ENCODE data around the gene CD6. TPM values are rescaled to one million over a fixed set of nuclear protein-coding genes. Genes with fewer than 3 reads are reported as not detected.

CD6 gene
- total and polyA plus RNA-seq, 3 experiments from 2014 or later = 156 to 233 (median 229) TPM

DNA sequence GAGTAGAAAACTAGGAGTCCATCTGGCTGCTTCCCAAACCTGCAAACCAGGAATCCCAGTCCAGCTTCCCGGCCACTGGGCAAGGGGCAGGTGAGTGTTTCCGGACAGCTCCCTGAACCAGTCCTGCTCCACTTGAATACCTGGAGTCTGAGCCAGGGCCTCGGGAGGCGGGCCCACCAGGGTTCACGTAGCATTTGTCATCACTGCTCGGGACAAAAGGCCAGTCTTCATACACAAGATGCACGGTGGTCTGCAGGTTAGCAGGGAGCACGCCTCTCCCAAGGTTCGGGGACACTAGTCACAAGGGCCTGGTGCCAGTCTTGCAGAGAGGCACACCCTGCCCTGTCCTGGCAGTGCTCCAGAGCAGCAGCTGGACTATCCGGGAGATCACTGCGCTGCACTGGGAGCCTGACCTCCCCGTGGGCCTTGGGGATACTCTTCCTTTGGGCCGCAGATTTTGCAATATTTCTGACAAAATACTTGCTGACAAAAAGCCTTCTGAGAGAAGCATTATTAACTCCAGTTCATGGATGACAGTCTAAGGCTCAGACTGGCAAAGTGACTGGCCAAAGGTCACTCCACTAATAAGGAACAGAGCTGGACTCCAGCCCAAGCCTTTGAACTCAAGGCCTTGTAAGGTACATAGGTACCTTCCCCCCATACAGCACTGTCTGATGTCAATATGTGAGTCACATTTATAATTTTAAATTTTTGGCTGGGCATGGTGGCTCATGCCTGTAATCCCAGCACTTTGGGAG is 25.1 kb downstream of the CD6 start:
- Histone ChIP-seq H3K4me3 (ENCODE audit: low read length) (no peak overlapping the region), H3K36me3 (ENCODE audit: insufficient read depth, low read length) (peaks cover 37% of the 10 kb centered on the region), H3K27ac (ENCODE audit: low read depth, low read length) (no peak overlapping the region), H3K27me3 (ENCODE audit: insufficient read depth, low read length, poor library complexity, severe bottlenecking) (no peaks in the 10 kb centered on the region), H3K4me1 (ENCODE audit: insufficient read depth, low read length) (peaks cover 56% of the 10 kb centered on the region), H3K9me3 (ENCODE audit: low read length) (no peaks in the 10 kb centered on the region)
- H3K27me3 Mint-ChIP-seq = no peaks in the 10 kb centered on the region
- ChIA-PET POLR2A (no interaction called here), CTCF (interaction anchor here (1.9 kb wide), 1 partner anchor 10 kb away, joined by 5 read pairs; no protein-coding TSS in a partner anchor)
- H3K27ac Mint-ChIP-seq = peak overlapping the region in 5 of 8 donors; percentile 38 to 84 (median 79)
- H3K9me3 Mint-ChIP-seq = no peaks in the 10 kb centered on the region
- peaks cover 6 to 72% (median 17%) of the 10 kb centered on the region in 3 donors for H3K36me3 Mint-ChIP-seq
- DNase-seq = no peak
- peaks cover 40 to 82% (median 72%) of the 10 kb centered on the region in 3 donors for H3K4me1 Mint-ChIP-seq
- H3K4me3 Mint-ChIP-seq = peak overlapping the region in 1 of 7 donors; percentile 40

GRCh38 chr11:61000426-61000825 is 28.9 kb downstream of the CD6 start:
- peaks cover 19% of the 10 kb centered on the region for H3K36me3 ChIP-seq (ENCODE audit: insufficient read depth, low read length)
- Mint-ChIP-seq H3K27ac (peak overlapping the region in 5 of 8 donors; percentile 37 to 89 (median 68)), H3K36me3 (peaks cover 0 to 81% (median 10%) of the 10 kb centered on the region in 3 donors), H3K4me1 (peaks cover 44 to 87% (median 76%) of the 10 kb centered on the region in 3 donors), H3K9me3 (no peaks in the 10 kb centered on the region), H3K27me3 (no peaks in the 10 kb centered on the region), H3K4me3 (peak overlapping the region in 1 of 7 donors; percentile 51)
- H3K4me3 ChIP-seq (ENCODE audit: low read length) = no peak overlapping the region
- H3K9me3 ChIP-seq (ENCODE audit: low read length) = no peaks in the 10 kb centered on the region
- peaks cover 58% of the 10 kb centered on the region for H3K4me1 ChIP-seq (ENCODE audit: insufficient read depth, low read length)
- ChIA-PET POLR2A (interaction anchor here (0.6 kb wide), 2 partner anchors 9 to 42 kb away, joined by 3 to 4 read pairs; no protein-coding TSS in a partner anchor), CTCF (no interaction called here)
- H3K27me3 ChIP-seq (ENCODE audit: insufficient read depth, low read length, poor library complexity, severe bottlenecking) = no peaks in the 10 kb centered on the region
- no peak overlapping the region for H3K27ac ChIP-seq (ENCODE audit: low read depth, low read length)
- no peak for DNase-seq

DNA sequence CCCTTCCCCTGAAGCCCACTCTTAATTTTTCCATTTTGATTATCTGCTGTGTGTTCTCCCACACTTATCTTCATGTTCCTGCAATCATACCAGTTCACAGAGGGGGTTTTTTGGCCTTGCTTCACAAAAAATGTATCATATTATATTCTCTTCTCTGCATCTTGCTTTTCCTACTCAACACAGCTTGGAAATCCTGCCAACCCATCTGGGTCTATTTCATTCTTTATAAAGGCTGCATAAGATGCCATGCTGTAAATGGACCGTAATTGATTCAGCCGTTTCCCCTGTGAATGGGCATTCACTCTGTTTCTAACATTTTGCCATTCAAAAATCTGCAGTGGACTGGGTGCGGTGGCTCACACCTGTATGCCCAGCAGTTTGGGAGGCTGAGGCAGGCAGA is 30.5 kb downstream of the CD6 start:
- ChIA-PET CTCF (interaction anchor here (1.0 kb wide), 1 partner anchor 32 kb away, joined by 3 read pairs; no protein-coding TSS in a partner anchor), POLR2A (no interaction called here)
- Histone ChIP-seq H3K27ac (ENCODE audit: low read depth, low read length) (no peak overlapping the region), H3K9me3 (ENCODE audit: low read length) (no peaks in the 10 kb centered on the region), H3K4me3 (ENCODE audit: low read length) (no peak overlapping the region), H3K36me3 (ENCODE audit: insufficient read depth, low read length) (peaks cover 5% of the 10 kb centered on the region), H3K27me3 (ENCODE audit: insufficient read depth, low read length, poor library complexity, severe bottlenecking) (no peaks in the 10 kb centered on the region), H3K4me1 (ENCODE audit: insufficient read depth, low read length) (peaks cover 59% of the 10 kb centered on the region)
- peaks cover 0 to 76% (median 8%) of the 10 kb centered on the region in 3 donors for H3K36me3 Mint-ChIP-seq
- H3K27me3 Mint-ChIP-seq = no peaks in the 10 kb centered on the region
- H3K9me3 Mint-ChIP-seq = no peaks in the 10 kb centered on the region
- H3K4me3 Mint-ChIP-seq = no peak overlapping the region
- no peak for DNase-seq
- H3K4me1 Mint-ChIP-seq = peaks cover 51 to 85% (median 75%) of the 10 kb centered on the region in 3 donors
- peak overlapping the region in 4 of 8 donors; percentile 23 to 76 (median 29) for H3K27ac Mint-ChIP-seq

DNA sequence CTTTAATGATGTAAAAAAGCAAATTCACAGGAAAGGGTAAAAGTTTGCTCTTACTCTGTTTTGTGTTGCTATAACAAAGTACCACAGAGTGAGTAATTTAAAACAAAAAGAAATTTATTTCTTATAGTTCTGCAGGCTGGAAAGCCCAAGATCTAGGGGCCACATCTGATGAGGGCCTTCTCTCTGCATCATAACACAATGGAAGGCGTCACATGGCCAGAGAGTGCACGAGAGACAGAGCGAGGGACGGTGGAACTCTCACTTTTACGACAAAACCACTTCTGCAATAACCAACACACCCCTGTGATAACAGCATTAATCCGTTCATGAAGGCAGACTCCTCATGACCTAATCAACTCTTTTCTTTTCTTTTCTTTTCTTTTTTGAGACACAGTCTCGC is 31.1 kb downstream of the CD6 start:
- Histone ChIP-seq H3K4me1 (ENCODE audit: insufficient read depth, low read length) (peaks cover 63% of the 10 kb centered on the region), H3K27me3 (ENCODE audit: insufficient read depth, low read length, poor library complexity, severe bottlenecking) (no peaks in the 10 kb centered on the region), H3K36me3 (ENCODE audit: insufficient read depth, low read length) (peaks cover 5% of the 10 kb centered on the region), H3K27ac (ENCODE audit: low read depth, low read length) (no peak overlapping the region), H3K4me3 (ENCODE audit: low read length) (no peak overlapping the region), H3K9me3 (ENCODE audit: low read length) (no peaks in the 10 kb centered on the region)
- H3K36me3 Mint-ChIP-seq = peaks cover 0 to 80% (median 8%) of the 10 kb centered on the region in 3 donors
- H3K4me3 Mint-ChIP-seq = peak overlapping the region in 1 of 7 donors; percentile 23
- H3K9me3 Mint-ChIP-seq = no peaks in the 10 kb centered on the region
- H3K27ac Mint-ChIP-seq = peak overlapping the region in 7 of 8 donors; percentile 24 to 76 (median 57)
- ChIA-PET POLR2A (no interaction called here), CTCF (interaction anchor here (1.0 kb wide), 1 partner anchor 32 kb away, joined by 3 read pairs; no protein-coding TSS in a partner anchor)
- DNase-seq = no peak
- no peaks in the 10 kb centered on the region for H3K27me3 Mint-ChIP-seq
- peaks cover 53 to 85% (median 74%) of the 10 kb centered on the region in 3 donors for H3K4me1 Mint-ChIP-seq

GRCh38 chr11:61004180-61004611 is 32.7 kb downstream of the CD6 start:
- Histone ChIP-seq H3K9me3 (ENCODE audit: low read length) (no peaks in the 10 kb centered on the region), H3K27ac (ENCODE audit: low read depth, low read length) (no peak overlapping the region), H3K36me3 (ENCODE audit: insufficient read depth, low read length) (peaks cover 12% of the 10 kb centered on the region), H3K4me1 (ENCODE audit: insufficient read depth, low read length) (peaks cover 60% of the 10 kb centered on the region), H3K4me3 (ENCODE audit: low read length) (peak overlapping the region; percentile 32), H3K27me3 (ENCODE audit: insufficient read depth, low read length, poor library complexity, severe bottlenecking) (no peaks in the 10 kb centered on the region)
- ChIA-PET CTCF (interaction anchor here (1.6 kb wide), 1 partner anchor 11 kb away, joined by 7 read pairs; no protein-coding TSS in a partner anchor), POLR2A (interaction anchor here (1.0 kb wide), 1 partner anchor 34 kb away, joined by 3 read pairs; no protein-coding TSS in a partner anchor)
- Mint-ChIP-seq H3K27ac (peak overlapping the region; percentile 58 to 92 (median 86)), H3K4me1 (peaks cover 43 to 81% (median 58%) of the 10 kb centered on the region in 3 donors), H3K36me3 (peaks cover 0 to 83% (median 14%) of the 10 kb centered on the region in 3 donors), H3K9me3 (no peaks in the 10 kb centered on the region), H3K27me3 (no peaks in the 10 kb centered on the region), H3K4me3 (peak overlapping the region in 6 of 7 donors; percentile 61 to 80 (median 68))
- DNase-seq = peak in 2 of 5 donors; percentile 55 to 56

GRCh38 chr11:61004761-61005181 is 33.3 kb downstream of the CD6 start:
- ChIA-PET CTCF (interaction anchor here (1.6 kb wide), 1 partner anchor 12 kb away, joined by 7 read pairs; no protein-coding TSS in a partner anchor), POLR2A (interaction anchor here (1.0 kb wide), 1 partner anchor 34 kb away, joined by 3 read pairs; no protein-coding TSS in a partner anchor)
- H3K4me3 ChIP-seq (ENCODE audit: low read length) = peak overlapping the region; percentile 32
- H3K27me3 ChIP-seq (ENCODE audit: insufficient read depth, low read length, poor library complexity, severe bottlenecking) = no peaks in the 10 kb centered on the region
- H3K4me1 Mint-ChIP-seq = peaks cover 43 to 80% (median 59%) of the 10 kb centered on the region in 3 donors
- peaks cover 60% of the 10 kb centered on the region for H3K4me1 ChIP-seq (ENCODE audit: insufficient read depth, low read length)
- H3K36me3 Mint-ChIP-seq = peaks cover 1 to 86% (median 18%) of the 10 kb centered on the region in 3 donors
- no peaks in the 10 kb centered on the region for H3K9me3 ChIP-seq (ENCODE audit: low read length)
- H3K9me3 Mint-ChIP-seq = no peaks in the 10 kb centered on the region
- H3K27ac Mint-ChIP-seq = peak overlapping the region; percentile 58 to 92 (median 86)
- H3K27me3 Mint-ChIP-seq = no peaks in the 10 kb centered on the region
- peak in 2 of 5 donors; percentile 33 to 67 for DNase-seq
- peak overlapping the region; percentile 8 to 80 (median 67) for H3K4me3 Mint-ChIP-seq
- peaks cover 17% of the 10 kb centered on the region for H3K36me3 ChIP-seq (ENCODE audit: insufficient read depth, low read length)
- H3K27ac ChIP-seq (ENCODE audit: low read depth, low read length) = no peak overlapping the region

DNA sequence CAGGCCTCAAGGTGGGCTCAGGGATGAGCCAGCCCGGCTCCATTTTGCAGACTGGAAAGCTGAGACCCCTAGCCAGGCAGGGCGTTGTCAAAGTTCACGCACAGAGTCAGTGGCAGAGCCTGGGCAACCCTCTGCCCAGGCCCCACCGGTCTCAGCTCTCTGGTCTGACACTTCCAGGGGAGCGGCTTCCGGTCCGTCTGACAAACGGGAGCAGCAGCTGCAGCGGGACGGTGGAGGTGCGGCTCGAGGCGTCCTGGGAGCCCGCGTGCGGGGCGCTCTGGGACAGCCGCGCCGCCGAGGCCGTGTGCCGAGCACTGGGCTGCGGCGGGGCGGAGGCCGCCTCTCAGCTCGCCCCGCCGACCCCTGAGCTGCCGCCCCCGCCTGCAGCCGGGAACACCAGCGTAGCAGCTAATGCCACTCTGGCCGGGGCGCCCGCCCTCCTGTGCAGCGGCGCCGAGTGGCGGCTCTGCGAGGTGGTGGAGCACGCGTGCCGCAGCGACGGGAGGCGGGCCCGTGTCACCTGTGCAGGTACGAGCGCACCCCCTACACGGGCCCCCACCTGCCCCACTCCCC is 36.0 kb downstream of the CD6 start:
- Mint-ChIP-seq H3K9me3 (no peaks in the 10 kb centered on the region), H3K4me3 (peak overlapping the region in 2 of 7 donors; percentile 31 to 44), H3K36me3 (peaks cover 3 to 89% (median 16%) of the 10 kb centered on the region in 3 donors), H3K4me1 (peaks cover 34 to 63% (median 42%) of the 10 kb centered on the region in 3 donors), H3K27ac (peak overlapping the region in 5 of 8 donors; percentile 33 to 74 (median 50)), H3K27me3 (no peaks in the 10 kb centered on the region)
- H3K9me3 ChIP-seq (ENCODE audit: low read length) = no peaks in the 10 kb centered on the region
- H3K27me3 ChIP-seq (ENCODE audit: insufficient read depth, low read length, poor library complexity, severe bottlenecking) = no peaks in the 10 kb centered on the region
- DNase-seq = no peak
- ChIA-PET POLR2A (no interaction called here), CTCF (interaction anchor here (1.4 kb wide), 1 partner anchor 40 kb away, joined by 4 read pairs; no protein-coding TSS in a partner anchor)
- no peak overlapping the region for H3K4me3 ChIP-seq (ENCODE audit: low read length)
- H3K36me3 ChIP-seq (ENCODE audit: insufficient read depth, low read length) = peaks cover 37% of the 10 kb centered on the region
- H3K27ac ChIP-seq (ENCODE audit: low read depth, low read length) = no peak overlapping the region
- peaks cover 51% of the 10 kb centered on the region for H3K4me1 ChIP-seq (ENCODE audit: insufficient read depth, low read length)
